ENCODE data around the gene KLHL18. TPM values are rescaled to one million over a fixed set of nuclear protein-coding genes. Genes with fewer than 3 reads are reported as not detected.

Gene KLHL18
- total RNA-seq, 3 donors from 2014 or later (not counting 1 experiment from before 2014, with no cell fraction given): 37.3 to 47.9 (median 45.2) TPM

GRCh38 chr3:47265725-47266428, 16.9 kb upstream of the KLHL18 start:
- H3K4me1 Mint-ChIP-seq: no peaks in the 10 kb centered on the region
- H3K4me3 Mint-ChIP-seq: no peak overlapping the region
- H3K4me1 ChIP-seq (ENCODE audit: control insufficient read depth, insufficient read depth, low read length): no peaks in the 10 kb centered on the region
- H3K36me3 ChIP-seq (ENCODE audit: control insufficient read depth, insufficient read depth, low read length): no peaks in the 10 kb centered on the region
- H3K4me3 ChIP-seq (ENCODE audit: low read length): no peak overlapping the region
- H3K27ac Mint-ChIP-seq: no peak overlapping the region
- no peaks in the 10 kb centered on the region for H3K9me3 ChIP-seq (ENCODE audit: control insufficient read depth, insufficient read depth, low read length)
- TF ChIP-seq CTCF (IDR thresholded peaks at IDR 0.05): no peak
- ATAC-seq (no peak), DNase-seq (no peak)
- H3K36me3 Mint-ChIP-seq: no peaks in the 10 kb centered on the region
- no peaks in the 10 kb centered on the region for H3K27me3 ChIP-seq (ENCODE audit: control insufficient read depth, insufficient read depth, low read length)
- H3K9me3 Mint-ChIP-seq: no peaks in the 10 kb centered on the region
- intact Hi-C loops (cut with micrococcal nuclease): no loop called here
- no peaks in the 10 kb centered on the region for H3K27me3 Mint-ChIP-seq (ENCODE audit: low read depth in 2 of 2)
- 92% methylated on average over 9 of the region's 10 CpGs for WGBS (ENCODE audit: insufficient coverage)
- H3K27ac ChIP-seq (ENCODE audit: low read length): no peak overlapping the region

- no peaks in the 10 kb centered on the region for H3K4me1 Mint-ChIP-seq
- TF ChIP-seq CTCF (IDR thresholded peaks at IDR 0.05): no peak
- Histone ChIP-seq H3K4me1 (ENCODE audit: control insufficient read depth, insufficient read depth, low read length) (no peaks in the 10 kb centered on the region), H3K27me3 (ENCODE audit: control insufficient read depth, insufficient read depth, low read length) (no peaks in the 10 kb centered on the region), H3K4me3 (ENCODE audit: low read length) (no peak overlapping the region), H3K27ac (ENCODE audit: low read length) (no peak overlapping the region), H3K36me3 (ENCODE audit: control insufficient read depth, insufficient read depth, low read length) (no peaks in the 10 kb centered on the region), H3K9me3 (ENCODE audit: control insufficient read depth, insufficient read depth, low read length) (no peaks in the 10 kb centered on the region)
- intact Hi-C loops (cut with micrococcal nuclease): no loop called here
- H3K4me3 Mint-ChIP-seq: no peak overlapping the region
- no peaks in the 10 kb centered on the region for H3K36me3 Mint-ChIP-seq
- H3K9me3 Mint-ChIP-seq: no peaks in the 10 kb centered on the region
- ATAC-seq: no peak
- H3K27me3 Mint-ChIP-seq (ENCODE audit: low read depth in 2 of 2): no peaks in the 10 kb centered on the region
- no peak overlapping the region for H3K27ac Mint-ChIP-seq
- DNase-seq: peak in 1 of 2 donors; percentile 37
- WGBS (ENCODE audit: insufficient coverage): 41% methylated on average over 8 of the region's 11 CpGs
Measured at GRCh38 chr3:47266709-47267489, 15.8 kb upstream of the KLHL18 start.

GRCh38 chr3:47267490-47267824, 15.3 kb upstream of the KLHL18 start:
- Histone ChIP-seq H3K27ac (ENCODE audit: low read length) (no peak overlapping the region), H3K27me3 (ENCODE audit: control insufficient read depth, insufficient read depth, low read length) (no peaks in the 10 kb centered on the region), H3K4me3 (ENCODE audit: low read length) (no peak overlapping the region), H3K9me3 (ENCODE audit: control insufficient read depth, insufficient read depth, low read length) (no peaks in the 10 kb centered on the region), H3K36me3 (ENCODE audit: control insufficient read depth, insufficient read depth, low read length) (no peaks in the 10 kb centered on the region), H3K4me1 (ENCODE audit: control insufficient read depth, insufficient read depth, low read length) (no peaks in the 10 kb centered on the region)
- no peak for ATAC-seq
- TF ChIP-seq CTCF (IDR thresholded peaks at IDR 0.05): no peak
- Mint-ChIP-seq H3K4me1 (no peaks in the 10 kb centered on the region), H3K9me3 (no peaks in the 10 kb centered on the region), H3K27me3 (ENCODE audit: low read depth in 2 of 2) (no peaks in the 10 kb centered on the region), H3K36me3 (no peaks in the 10 kb centered on the region), H3K27ac (no peak overlapping the region), H3K4me3 (no peak overlapping the region)
- intact Hi-C loops (cut with micrococcal nuclease): no loop called here
- DNase-seq: no peak
